ENCODE measurements around the gene HIF1A. TPM values are rescaled to one million over a fixed set of nuclear protein-coding genes. Genes with fewer than 3 reads are reported as not detected.
"Not testable (repeated sequence)": the region's sequence is repeated elsewhere in the genome, so short reads cannot be mapped to it uniquely, and the experiment has no call there.

The HIF1A gene
- total RNA-seq, 1 donor from 2014 or later: 236 TPM

DNA sequence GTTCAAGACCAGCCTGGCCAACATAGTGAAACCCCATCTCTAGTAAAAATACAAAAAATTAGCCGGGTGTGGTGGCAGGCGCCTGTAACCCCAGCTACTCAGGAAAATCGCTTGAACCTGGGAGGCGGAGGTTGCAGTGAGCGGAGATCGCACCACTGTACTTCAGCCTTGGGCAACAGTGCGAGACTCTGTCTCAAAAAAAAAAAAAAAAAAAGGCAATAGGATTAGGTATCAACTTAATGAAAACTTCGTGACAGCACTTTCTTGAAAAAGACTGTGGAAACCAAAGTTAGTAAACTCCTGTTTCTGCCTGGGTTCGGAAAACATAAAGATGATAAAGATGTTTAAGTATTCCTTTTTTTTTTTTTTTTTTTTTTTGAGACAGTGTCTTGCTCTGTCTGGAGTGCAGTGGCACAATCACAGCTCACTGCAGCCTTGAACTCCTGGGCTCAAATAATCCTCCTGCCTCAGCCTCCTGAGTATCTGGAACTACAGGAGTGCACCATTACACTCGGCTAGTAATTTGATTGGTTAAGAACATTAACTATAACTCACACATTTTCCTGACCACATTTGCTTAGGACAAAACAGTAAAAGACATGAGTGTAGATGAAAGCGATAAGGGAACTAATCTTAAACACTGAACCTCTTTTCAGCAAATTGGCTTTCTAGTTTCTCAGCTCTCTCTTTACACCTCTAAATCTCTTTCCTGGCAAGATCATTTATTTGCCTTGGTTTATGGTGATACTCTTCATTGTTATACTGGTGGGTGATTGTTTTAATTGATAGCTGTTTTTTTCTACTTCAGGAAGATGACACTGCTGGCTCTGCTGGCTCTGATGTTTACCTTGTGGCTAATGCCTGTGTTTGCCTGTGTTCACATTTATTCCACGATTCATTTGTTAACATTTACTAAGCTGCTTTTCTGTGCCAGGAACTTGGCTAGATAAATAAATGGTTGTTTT, 15.8 kb downstream of the HIF1A start:
- DNase-seq: peak; percentile 54

DNA sequence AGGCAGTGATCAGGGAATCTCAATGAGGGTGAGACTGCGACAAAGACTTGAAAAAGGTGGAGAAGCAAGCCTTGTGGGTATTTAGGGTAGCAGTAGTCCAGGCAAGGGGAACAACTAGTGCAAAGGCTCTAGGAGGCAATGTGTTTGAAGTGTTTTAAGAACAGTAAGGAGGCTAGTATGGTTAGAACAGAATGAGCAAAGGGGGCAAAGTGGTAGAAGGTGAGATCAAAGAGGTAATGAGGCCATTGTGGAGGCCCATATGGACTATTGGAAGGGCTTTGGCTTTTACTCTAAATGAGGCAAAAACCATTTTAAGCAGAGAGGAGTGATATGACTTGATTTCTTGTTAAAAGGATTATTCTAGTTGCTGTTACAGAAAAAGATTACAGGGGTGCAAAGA, 16.8 kb downstream of the HIF1A start:
- no peak for DNase-seq

DNA sequence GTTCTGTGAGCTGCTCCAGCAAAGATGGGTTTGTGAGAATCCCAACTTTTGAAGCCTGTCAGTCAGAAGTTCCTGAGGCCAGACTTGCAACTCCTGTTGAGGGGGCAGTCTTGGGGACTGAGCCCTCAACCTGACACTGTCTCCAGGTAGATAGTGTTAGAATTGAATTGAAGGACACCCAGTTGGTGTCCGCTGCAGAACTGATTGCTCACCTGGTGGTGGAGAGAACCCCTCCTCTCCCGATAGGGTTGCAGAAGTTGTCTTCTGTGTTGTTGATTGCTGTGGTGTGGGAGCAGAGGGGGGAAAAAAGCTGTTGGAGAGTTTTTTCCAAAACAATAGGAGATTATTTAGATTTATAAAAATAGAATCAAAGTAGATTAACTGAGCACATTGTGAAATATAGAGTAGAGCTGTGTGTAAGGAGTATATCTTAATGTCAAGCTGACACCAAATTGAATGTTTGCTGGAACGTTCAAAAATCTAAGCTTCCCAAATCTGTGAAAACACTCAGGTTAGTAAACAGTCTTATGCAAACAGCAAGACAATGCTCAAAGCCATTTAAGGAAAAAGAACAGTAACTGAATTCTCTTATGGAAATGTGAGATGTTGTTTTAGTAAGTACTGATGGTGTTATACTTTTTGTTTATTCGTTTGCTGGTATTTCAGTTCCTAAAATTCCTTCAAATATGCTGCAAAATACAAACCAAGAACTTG, 18.6 kb downstream of the HIF1A start:
- no peak for DNase-seq

DNA sequence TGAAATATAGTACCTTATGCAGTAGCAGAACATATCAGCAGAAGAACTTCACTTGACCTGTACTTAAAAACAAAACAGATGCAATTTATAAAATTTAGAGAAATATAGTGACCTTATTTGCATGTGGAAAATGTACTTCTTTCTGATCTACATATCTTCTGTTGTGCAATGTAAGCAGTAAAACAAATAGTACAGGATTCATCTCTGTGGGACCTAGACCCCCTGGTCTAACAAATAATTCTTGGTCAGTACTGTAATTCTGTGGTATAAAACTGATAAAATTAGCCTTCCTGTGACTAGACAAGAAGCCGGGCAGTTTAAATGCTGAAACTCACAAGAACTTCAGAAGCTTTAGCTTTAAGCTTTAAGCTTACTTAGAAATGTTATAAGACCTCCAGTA, 21.6 kb downstream of the HIF1A start:
- DNase-seq: no peak

DNA sequence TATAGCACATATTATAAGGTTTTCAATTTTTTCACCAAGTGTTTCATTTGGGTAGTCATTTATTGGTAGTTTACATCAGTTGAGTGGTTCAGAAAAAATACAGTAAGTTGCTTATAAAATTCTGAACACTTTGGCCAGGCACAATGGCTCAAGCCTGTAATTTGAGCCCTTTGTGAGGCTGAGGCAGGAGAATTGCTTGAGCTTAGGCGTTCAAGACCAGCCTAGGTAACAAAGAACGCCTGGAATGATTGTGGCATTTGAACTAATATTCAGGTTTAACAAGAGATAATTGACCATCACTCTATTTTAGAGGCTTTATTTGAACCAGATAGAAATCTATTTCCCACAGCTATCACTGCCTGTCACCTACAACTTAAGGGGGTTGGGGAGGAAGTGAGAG, 22.7 kb downstream of the HIF1A start:
- DNase-seq: no peak

DNA sequence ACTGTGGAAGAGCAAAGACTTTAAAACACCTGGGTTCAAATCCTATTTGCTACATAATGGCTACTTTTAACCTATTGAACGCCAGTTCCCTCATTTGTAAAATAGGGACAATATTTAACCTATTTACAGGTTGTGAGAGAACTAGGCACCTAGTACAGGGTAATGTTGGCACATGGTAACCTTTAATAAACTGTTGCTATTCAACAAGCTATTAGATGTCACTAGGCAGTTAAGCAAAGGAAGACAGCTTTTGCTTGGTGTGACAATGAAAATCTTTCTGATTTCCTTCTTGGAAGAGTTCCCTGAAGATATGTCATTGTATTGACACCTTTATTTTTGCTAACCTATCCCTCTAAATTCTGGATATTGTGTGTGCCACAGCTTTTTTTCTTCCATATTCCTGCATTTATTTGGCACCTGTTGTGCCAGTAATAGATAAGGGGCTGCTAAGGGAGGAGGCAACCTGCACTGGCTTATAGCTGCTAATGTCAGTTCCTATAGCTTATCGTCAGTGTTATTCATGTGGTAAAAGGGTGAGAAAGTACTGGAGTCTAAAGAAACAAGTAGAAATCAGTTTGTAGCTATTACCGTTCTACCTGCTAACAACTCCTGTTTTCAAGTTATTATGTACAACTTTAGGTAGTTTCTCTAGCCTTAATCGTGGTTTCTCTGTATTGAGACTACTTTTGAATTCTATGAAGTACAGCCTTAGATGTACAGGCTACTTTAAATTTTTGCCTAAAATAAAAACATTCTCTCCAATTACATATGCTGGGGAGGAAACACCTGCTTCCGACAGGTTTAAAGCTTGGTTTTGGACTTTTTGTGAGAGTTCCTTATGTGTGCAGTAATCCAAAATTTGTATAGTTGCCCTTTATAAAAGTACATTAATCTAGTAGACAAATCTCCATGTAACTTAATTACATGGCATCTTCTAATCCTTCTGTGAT, 24.3 kb downstream of the HIF1A start:
- DNase-seq: peak; percentile 52

DNA sequence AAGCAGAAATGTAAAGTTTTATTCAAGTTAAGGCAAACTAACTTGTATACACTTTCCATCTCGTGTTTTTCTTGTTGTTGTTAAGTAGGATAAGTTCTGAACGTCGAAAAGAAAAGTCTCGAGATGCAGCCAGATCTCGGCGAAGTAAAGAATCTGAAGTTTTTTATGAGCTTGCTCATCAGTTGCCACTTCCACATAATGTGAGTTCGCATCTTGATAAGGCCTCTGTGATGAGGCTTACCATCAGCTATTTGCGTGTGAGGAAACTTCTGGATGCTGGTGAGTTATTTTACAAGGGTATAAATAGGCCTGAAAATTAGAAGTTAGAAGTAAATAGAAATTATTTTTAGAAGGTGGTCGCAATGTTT, 25.0 kb downstream of the HIF1A start:
- peak; percentile 49 for DNase-seq

DNA sequence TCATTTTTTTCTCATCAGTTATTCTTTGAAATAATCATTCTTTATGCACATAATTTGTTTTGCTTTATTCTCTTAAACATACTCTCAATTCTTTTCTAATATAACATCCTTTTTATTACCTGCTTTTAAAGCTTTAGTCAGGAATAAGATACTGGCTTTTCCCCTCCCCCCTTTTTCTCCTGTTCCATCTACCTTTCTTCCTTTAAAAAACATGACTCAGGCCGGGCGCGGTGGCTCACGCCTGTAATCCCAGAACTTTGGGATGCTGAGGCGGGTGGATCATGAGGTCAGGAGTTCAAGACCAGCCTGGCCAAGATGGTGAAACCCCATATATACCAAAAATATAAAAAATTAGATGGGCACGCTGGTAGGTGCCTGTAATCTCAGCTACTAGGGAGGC, 25.4 kb downstream of the HIF1A start:
- no peak for DNase-seq

DNA sequence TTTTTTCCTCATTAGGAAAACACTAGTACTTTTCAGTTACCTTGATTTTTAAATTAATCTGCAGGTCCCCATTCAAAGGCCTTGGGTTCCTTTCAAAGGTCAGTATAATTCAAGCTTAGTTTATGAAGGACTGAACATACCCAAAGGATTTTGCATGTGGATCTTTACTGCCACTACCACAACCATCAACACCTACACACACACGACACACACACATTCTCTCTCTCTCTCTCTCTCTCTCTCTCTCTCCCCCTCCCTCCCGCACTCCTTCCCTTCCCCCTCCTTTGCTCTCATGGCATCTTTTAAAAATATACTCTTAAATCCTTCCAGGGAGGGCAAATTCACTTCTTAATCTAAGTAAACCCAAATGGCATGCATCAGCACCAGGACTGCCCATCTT, 28.8 kb downstream of the HIF1A start:
- no peak for DNase-seq

DNA sequence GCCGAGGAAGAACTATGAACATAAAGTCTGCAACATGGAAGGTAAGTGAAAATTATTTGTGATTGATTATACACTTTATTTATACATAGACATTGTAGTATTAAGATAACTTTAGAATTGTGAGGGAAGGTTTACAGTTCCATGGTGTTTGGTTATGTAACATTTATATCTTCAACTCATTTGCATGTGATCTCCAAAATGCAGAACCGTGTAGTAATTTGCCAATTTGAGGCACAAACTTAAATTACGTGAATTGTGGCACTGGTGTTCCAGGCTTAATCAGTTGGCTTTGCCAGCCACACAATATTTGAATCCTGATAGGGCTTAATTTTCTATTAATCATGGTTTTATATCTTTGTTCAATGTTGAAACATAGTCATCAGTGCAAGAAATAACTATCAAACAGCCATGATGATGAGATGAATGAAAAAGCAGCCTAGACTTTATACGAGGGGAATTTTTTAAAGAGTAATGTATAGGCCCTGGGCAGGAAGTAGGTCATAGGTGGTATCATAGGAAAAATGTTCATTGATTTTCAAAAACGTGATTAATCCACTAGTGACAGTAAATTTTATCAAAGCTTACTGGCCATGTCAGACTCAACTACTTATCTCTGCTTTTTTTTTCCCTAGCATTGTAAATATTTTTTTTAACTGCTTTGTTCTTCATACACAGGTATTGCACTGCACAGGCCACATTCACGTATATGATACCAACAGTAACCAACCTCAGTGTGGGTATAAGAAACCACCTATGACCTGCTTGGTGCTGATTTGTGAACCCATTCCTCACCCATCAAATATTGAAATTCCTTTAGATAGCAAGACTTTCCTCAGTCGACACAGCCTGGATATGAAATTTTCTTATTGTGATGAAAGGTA, 31.7 kb downstream of the HIF1A start:
- DNase-seq: no peak

DNA sequence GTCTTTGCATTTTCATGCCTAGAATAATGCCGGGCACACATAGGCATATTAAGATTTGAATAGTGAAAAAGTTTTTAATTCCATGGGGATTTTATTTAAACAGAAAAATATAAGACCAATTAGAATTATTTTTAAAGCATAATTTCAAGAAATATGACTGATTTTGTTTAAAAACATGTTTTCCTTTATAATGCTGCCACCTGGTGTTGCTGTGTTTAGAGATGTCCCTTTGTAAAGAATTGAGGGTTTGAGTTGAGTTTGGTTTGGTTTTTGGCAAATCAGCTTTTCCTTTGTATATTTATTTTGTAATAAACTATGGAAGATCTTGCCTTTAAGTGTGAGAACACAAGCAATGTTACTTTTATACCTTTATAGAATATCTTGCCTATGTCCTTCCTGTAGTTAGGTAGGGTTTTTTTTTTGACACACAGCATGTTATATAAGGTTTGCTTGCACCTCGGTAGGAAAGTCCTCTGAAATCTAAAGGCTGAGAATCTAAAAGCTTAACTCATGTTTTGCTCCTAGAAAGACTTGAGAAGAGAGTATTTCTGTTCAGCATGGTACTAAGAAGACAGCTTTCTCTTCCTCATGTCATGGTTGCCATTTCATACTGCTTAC, 35.6 kb downstream of the HIF1A start:
- DNase-seq: peak; percentile 57

DNA sequence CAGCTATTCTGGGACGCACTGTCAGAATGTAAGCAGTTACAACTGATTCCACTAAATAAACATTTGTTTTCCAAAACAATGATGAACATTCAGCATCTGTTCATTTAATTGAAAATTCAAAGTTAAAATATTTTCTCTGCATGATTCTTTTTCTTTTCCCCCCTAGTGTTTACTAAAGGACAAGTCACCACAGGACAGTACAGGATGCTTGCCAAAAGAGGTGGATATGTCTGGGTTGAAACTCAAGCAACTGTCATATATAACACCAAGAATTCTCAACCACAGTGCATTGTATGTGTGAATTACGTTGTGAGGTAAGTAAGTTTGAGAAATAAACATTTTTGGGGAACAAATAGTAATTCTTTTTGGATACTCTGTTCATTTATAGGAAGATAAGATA, 38.7 kb downstream of the HIF1A start:
- DNase-seq: no peak

DNA sequence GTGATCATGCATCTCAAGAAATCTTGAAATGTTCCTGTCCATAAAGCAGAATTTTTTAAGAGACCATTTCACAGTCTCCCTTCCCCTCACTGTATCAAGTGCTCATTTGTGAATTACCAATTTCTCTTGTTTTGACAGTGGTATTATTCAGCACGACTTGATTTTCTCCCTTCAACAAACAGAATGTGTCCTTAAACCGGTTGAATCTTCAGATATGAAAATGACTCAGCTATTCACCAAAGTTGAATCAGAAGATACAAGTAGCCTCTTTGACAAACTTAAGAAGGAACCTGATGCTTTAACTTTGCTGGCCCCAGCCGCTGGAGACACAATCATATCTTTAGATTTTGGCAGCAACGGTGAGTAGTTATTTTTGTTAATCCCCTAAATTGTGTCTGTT, 41.4 kb downstream of the HIF1A start:
- no peak for DNase-seq

DNA sequence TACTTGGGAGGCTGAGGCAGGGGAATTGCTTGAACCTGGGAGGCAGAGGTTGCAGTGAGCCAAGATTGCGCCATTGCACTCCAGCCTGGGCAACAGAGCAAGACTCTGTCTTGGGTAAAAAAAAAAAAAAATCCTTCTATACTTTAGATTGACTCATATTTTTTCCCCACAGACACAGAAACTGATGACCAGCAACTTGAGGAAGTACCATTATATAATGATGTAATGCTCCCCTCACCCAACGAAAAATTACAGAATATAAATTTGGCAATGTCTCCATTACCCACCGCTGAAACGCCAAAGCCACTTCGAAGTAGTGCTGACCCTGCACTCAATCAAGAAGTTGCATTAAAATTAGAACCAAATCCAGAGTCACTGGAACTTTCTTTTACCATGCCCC, 42.6 kb downstream of the HIF1A start:
- DNase-seq: no peak

DNA sequence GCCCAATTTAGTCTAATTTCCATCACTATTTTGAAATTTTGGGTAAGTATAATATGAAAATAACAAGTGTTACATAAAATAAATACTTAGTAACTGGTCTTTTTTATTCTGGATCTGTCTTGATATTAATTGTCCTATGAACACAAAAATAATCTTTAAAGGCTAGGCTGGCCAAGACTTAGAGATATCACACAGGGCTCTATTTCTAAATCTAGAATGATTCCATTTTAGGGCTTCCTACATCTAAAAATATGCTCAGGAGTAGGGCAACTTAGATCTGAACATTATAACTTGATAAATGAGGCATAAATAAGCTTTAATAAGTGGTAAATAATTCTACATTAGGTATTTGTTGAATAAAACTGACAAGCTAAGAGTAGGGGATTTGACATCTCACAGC, 43.8 kb downstream of the HIF1A start:
- DNase-seq: no peak

DNA sequence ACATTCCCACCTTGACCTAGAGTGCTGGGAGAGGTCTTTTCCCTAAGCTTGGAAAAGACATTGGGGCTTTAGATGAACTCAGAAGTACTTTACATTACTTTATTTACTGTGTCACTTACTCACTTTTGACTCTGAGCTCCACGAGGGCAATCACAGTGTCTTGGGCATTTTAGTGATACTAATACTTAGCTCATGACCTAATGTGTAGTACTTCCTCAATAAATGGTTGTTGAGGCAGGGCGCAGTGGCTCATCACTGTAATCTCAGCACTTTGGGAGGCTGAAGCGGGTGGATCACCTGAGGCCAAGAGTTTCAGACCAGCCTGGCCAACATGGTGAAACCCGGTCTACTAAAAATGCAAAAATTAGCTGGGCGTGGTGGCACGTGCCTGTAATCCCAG, 47.1 kb downstream of the HIF1A start:
- DNase-seq: no peak

DNA sequence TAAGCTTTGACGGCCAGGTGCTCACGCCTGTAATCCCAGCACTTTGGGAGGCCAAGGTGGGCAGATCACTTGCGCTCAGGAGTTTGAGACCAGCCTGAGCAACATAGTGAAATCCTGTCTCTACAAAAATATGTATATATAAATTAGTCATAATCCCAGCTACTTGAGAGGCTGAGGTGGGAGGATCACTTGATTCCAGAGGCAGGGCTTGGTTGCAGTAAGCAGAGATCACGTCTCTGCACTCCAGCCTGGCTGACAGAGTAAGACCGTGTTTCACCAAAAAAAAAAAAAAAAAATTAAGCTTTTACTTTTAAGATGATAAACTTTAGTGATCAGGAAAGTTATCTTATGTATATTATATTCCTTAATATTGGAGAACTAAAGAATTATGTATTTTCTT, 48.9 kb downstream of the HIF1A start:
- no peak for DNase-seq

DNA sequence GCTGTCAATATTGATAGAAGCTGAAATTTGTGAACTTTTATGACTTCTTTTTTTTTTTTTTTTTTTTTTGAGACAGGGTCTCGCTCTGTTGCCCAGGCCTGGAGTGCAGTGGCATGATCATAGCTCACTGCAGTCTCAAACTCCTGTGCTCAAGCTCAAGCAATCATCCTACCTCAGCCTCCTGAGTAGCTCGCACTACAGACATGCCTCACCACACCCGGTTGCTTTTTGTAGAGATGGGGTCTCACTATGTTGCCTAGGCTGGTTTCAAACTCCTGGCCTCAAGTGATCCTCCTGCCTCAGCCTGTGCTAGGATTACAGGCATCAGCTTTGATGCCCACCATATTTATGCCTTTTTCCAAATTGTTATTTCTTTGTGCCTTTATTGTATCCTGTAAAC, 51.0 kb downstream of the HIF1A start:
- DNase-seq: not testable (repeated sequence)

DNA sequence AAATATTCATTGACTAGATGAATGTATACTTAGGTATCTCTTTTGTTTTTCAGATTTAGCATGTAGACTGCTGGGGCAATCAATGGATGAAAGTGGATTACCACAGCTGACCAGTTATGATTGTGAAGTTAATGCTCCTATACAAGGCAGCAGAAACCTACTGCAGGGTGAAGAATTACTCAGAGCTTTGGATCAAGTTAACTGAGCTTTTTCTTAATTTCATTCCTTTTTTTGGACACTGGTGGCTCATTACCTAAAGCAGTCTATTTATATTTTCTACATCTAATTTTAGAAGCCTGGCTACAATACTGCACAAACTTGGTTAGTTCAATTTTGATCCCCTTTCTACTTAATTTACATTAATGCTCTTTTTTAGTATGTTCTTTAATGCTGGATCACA, 51.6 kb downstream of the HIF1A start:
- no peak for DNase-seq

DNA sequence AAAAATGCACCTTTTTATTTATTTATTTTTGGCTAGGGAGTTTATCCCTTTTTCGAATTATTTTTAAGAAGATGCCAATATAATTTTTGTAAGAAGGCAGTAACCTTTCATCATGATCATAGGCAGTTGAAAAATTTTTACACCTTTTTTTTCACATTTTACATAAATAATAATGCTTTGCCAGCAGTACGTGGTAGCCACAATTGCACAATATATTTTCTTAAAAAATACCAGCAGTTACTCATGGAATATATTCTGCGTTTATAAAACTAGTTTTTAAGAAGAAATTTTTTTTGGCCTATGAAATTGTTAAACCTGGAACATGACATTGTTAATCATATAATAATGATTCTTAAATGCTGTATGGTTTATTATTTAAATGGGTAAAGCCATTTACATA, 52.0 kb downstream of the HIF1A start:
- no peak for DNase-seq

DNA sequence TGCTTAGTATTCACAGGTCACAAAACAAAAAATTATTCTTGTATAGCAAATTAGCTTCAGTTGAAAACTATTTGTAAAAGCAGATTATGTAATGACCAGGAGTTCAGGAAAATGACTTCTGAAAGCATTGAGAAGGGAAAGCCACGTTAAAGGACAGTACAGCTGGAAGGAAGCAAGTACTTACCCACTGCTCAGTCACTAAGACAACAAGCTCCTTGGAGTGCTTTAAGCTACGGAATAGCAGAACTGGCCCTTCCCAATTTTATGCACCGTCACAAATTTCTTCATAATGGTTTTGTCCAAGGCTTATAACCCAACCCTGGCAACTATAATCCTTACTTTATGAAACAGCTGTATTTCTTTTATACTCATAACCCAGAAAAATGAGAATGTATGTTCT, 54.0 kb downstream of the HIF1A start:
- peak; percentile 51 for DNase-seq
